Measurements from ENCODE around the gene GPR35. TPM values are rescaled to one million over a fixed set of nuclear protein-coding genes. Genes with fewer than 3 reads are reported as not detected.

Gene GPR35
- total RNA-seq, 1 experiment from 2014 or later: 4.2 TPM

DNA sequence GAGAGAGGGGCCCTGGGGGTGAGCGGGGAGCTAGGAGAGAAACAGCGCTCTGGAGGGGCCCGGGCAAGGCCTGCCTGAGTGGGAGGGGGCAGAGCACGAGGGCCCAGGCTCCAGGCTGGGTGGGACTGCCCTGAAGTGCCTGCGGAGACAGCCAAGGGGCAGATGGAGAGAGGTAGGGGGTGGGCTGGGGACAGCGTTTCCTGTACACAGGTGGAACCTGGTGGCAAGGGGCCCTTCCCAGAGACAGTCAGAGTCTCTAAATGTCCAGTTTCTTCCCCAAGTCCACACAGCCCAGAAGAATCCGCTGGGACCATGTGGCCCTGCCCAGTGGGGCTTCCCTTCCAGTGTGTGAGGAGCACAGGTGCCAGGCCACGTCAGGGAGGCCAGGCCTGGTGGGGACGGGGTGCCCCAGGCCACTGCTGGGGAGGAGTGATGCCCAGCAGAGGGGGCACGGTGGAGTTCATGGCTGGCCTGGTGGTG lies 1.7 kb upstream of the GPR35 start:
- ChIA-PET POLR2A (no interaction called here), CTCF (no interaction called here), RAD21 (ENCODE audit: low non-redundant PET in 1 of 2, low total read pairs in 2 of 2, uncharacterized antibody in 2 of 2, unreplicated experiment in 2 of 2) (no interaction called here)
- Histone ChIP-seq H3K9me2 (ENCODE audit: insufficient read depth) (no peaks in the 10 kb centered on the region), H3K79me2 (ENCODE audit: insufficient read depth, low read length) (no peaks in the 10 kb centered on the region), H3K27ac (ENCODE audit: low read depth, low read length) (no peak overlapping the region), H2AFZ (ENCODE audit: low read depth, low read length, poor library complexity, severe bottlenecking) (no peak overlapping the region), H3K36me3 (ENCODE audit: control insufficient read depth in 1 of 2, insufficient read depth in 2 of 2, low read length in 2 of 2) (no peaks in the 10 kb centered on the region), H4K20me1 (ENCODE audit: insufficient read depth) (no peaks in the 10 kb centered on the region), H3K4me1 (ENCODE audit: control insufficient read depth in 1 of 2, insufficient read depth in 2 of 2, low read length in 2 of 2) (no peaks in the 10 kb centered on the region), H3K27me3 (ENCODE audit: insufficient read depth, low read length) (no peaks in the 10 kb centered on the region), H3K9me3 (ENCODE audit: control insufficient read depth in 1 of 2, insufficient read depth in 1 of 2, low read depth in 1 of 2, low read length in 2 of 2) (no peaks in the 10 kb centered on the region), H3K9ac (ENCODE audit: low read length) (no peak overlapping the region), H3K4me2 (ENCODE audit: low read length) (no peak overlapping the region), H3K4me3 (replicated peaks in 1 of 2; ENCODE audit: low read depth in 1 of 2, low read length in 2 of 2) (no peak overlapping the region)
- DNase-seq (ENCODE audit: low read depth, low spot score) (no peak), ATAC-seq (no peak)
- no peak for TF ChIP-seq YY1 (IDR thresholded peaks at IDR 0.05; ENCODE audit: extremely low read depth, insufficient replicate concordance, low read depth, low read length)
- TF ChIP-seq EZH2 (IDR thresholded peaks at IDR 0.05): no peak
- no peak for TF ChIP-seq ZNF274 (IDR thresholded peaks at IDR 0.05; ENCODE audit: low read depth, low read length)
- TF ChIP-seq CEBPB (IDR thresholded peaks at IDR 0.05; ENCODE audit: low read depth): no peak
- TF ChIP-seq, protein P1, sequence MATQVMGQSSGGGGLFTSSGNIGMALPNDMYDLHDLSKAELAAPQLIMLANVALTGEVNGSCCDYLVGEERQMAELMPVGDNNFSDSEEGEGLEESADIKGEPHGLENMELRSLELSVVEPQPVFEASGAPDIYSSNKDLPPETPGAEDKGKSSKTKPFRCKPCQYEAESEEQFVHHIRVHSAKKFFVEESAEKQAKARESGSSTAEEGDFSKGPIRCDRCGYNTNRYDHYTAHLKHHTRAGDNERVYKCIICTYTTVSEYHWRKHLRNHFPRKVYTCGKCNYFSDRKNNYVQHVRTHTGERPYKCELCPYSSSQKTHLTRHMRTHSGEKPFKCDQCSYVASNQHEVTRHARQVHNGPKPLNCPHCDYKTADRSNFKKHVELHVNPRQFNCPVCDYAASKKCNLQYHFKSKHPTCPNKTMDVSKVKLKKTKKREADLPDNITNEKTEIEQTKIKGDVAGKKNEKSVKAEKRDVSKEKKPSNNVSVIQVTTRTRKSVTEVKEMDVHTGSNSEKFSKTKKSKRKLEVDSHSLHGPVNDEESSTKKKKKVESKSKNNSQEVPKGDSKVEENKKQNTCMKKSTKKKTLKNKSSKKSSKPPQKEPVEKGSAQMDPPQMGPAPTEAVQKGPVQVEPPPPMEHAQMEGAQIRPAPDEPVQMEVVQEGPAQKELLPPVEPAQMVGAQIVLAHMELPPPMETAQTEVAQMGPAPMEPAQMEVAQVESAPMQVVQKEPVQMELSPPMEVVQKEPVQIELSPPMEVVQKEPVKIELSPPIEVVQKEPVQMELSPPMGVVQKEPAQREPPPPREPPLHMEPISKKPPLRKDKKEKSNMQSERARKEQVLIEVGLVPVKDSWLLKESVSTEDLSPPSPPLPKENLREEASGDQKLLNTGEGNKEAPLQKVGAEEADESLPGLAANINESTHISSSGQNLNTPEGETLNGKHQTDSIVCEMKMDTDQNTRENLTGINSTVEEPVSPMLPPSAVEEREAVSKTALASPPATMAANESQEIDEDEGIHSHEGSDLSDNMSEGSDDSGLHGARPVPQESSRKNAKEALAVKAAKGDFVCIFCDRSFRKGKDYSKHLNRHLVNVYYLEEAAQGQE (IDR thresholded peaks at IDR 0.05; ENCODE audit: low read depth): no peak
- no peak for TF ChIP-seq RAD21 (IDR thresholded peaks at IDR 0.05; ENCODE audit: low read depth)
- no peak for TF ChIP-seq SRF (IDR thresholded peaks at IDR 0.05; ENCODE audit: low read depth)
- no peak for TF ChIP-seq EZH2phosphoT487 (IDR thresholded peaks at IDR 0.05; ENCODE audit: borderline replicate concordance)
- TF ChIP-seq, protein P2, sequence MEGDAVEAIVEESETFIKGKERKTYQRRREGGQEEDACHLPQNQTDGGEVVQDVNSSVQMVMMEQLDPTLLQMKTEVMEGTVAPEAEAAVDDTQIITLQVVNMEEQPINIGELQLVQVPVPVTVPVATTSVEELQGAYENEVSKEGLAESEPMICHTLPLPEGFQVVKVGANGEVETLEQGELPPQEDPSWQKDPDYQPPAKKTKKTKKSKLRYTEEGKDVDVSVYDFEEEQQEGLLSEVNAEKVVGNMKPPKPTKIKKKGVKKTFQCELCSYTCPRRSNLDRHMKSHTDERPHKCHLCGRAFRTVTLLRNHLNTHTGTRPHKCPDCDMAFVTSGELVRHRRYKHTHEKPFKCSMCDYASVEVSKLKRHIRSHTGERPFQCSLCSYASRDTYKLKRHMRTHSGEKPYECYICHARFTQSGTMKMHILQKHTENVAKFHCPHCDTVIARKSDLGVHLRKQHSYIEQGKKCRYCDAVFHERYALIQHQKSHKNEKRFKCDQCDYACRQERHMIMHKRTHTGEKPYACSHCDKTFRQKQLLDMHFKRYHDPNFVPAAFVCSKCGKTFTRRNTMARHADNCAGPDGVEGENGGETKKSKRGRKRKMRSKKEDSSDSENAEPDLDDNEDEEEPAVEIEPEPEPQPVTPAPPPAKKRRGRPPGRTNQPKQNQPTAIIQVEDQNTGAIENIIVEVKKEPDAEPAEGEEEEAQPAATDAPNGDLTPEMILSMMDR (IDR thresholded peaks at IDR 0.05 in 2 of 3, conservative IDR thresholded peaks at IDR 0.05 in 1 of 3; ENCODE audit: borderline replicate concordance in 1 of 3, insufficient read depth in 1 of 3, low read depth in 2 of 3, low read length in 2 of 3): no peak
- no peak for TF ChIP-seq EGR1 (IDR thresholded peaks at IDR 0.05; ENCODE audit: low read depth)
- TF ChIP-seq POLR2A (IDR thresholded peaks at IDR 0.05; ENCODE audit: borderline replicate concordance, extremely low read depth, insufficient read depth, insufficient read length): no peak
- TF ChIP-seq SIN3A (IDR thresholded peaks at IDR 0.05; ENCODE audit: low read depth): no peak
- TF ChIP-seq CBX3 (IDR thresholded peaks at IDR 0.05; ENCODE audit: low read depth): no peak
- intact Hi-C loops (cut with micrococcal nuclease): no loop called here
- BruUV-seq (replicated peaks): no TSS peak

Measured in HCT116 (cell line).